Glutamatergic neuron (in vitro differentiated cells): ENCODE measurements around the gene PIK3IP1. TPM values are rescaled to one million over a fixed set of nuclear protein-coding genes. Genes with fewer than 3 reads are reported as not detected.

Source experiments
- DNase-seq: peaks from one replicate; pipeline ENCODE4 v3.0.0; 2022
- H3K27ac Mint-ChIP-seq: one replicate; pipeline ENCODE4 v1.8.0; 2020; ENCODE audit warnings: mild to moderate bottlenecking, mixed read lengths, inconsistent platforms; ENCODE audit not compliant: unreplicated experiment
- H3K27me3 Mint-ChIP-seq: one replicate; pipeline ENCODE4 v1.8.0; 2020; ENCODE audit warnings: mild to moderate bottlenecking, moderate library complexity, mixed read lengths, inconsistent platforms; ENCODE audit not compliant: unreplicated experiment
- H3K36me3 Mint-ChIP-seq: one replicate; pipeline ENCODE4 v1.8.0; 2020; ENCODE audit warnings: mild to moderate bottlenecking, mixed read lengths, inconsistent platforms; ENCODE audit not compliant: unreplicated experiment
- H3K4me1 Mint-ChIP-seq: one replicate; pipeline ENCODE4 v1.8.0; 2020; ENCODE audit warnings: mild to moderate bottlenecking, low read depth, mixed read lengths, inconsistent platforms; ENCODE audit not compliant: unreplicated experiment
- H3K4me3 Mint-ChIP-seq: one replicate; pipeline ENCODE4 v1.8.0; 2020; ENCODE audit warnings: mild to moderate bottlenecking, mixed read lengths, inconsistent platforms; ENCODE audit not compliant: unreplicated experiment
- H3K9me3 Mint-ChIP-seq: one replicate; pipeline ENCODE4 v1.8.0; 2020; ENCODE audit warnings: mild to moderate bottlenecking, moderate library complexity, mixed read lengths, inconsistent platforms; ENCODE audit not compliant: unreplicated experiment
- total RNA-seq: library from RNA; stranded (reverse); fragmentation: NEBNext Ultra II Directional; extraction: Animal tissue kit (Norgen Biotek cat#: 25700); gene quantifications from one replicate; pipeline ENCODE4 v1.2.1, GENCODE V29; 2021; ENCODE audit not compliant: unreplicated experiment
- TF ChIP-seq, protein P1 (sequence below): fragments of 200-600 bp; sonication (generic); IDR thresholded peaks from one replicate; pipeline ENCODE4 v1.5.0; 2021; ENCODE audit not compliant: partially characterized antibody, unreplicated experiment

Gene PIK3IP1
- total RNA-seq, 1 donor from 2014 or later, result 38.8 TPM

GRCh38 chr22:31275576-31275975 lies 16.7 kb downstream of the PIK3IP1 start:
- no peak for DNase-seq
- Mint-ChIP-seq H3K27me3 (peaks cover 3% of the 10 kb centered on the region), H3K4me3 (no peak overlapping the region), H3K9me3 (peaks cover 2% of the 10 kb centered on the region), H3K36me3 (no peaks in the 10 kb centered on the region), H3K27ac (no peak overlapping the region), H3K4me1 (peaks cover 3% of the 10 kb centered on the region)
- TF ChIP-seq, protein P1, sequence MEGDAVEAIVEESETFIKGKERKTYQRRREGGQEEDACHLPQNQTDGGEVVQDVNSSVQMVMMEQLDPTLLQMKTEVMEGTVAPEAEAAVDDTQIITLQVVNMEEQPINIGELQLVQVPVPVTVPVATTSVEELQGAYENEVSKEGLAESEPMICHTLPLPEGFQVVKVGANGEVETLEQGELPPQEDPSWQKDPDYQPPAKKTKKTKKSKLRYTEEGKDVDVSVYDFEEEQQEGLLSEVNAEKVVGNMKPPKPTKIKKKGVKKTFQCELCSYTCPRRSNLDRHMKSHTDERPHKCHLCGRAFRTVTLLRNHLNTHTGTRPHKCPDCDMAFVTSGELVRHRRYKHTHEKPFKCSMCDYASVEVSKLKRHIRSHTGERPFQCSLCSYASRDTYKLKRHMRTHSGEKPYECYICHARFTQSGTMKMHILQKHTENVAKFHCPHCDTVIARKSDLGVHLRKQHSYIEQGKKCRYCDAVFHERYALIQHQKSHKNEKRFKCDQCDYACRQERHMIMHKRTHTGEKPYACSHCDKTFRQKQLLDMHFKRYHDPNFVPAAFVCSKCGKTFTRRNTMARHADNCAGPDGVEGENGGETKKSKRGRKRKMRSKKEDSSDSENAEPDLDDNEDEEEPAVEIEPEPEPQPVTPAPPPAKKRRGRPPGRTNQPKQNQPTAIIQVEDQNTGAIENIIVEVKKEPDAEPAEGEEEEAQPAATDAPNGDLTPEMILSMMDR, result no peak

- TF ChIP-seq, protein P1, result no peak
- Mint-ChIP-seq H3K27me3 (peaks cover 7% of the 10 kb centered on the region), H3K4me3 (no peak overlapping the region), H3K9me3 (peaks cover 2% of the 10 kb centered on the region), H3K36me3 (peaks cover 3% of the 10 kb centered on the region), H3K4me1 (peaks cover 3% of the 10 kb centered on the region), H3K27ac (no peak overlapping the region)
- DNase-seq, result no peak
These were observed 17.3 kb downstream of the PIK3IP1 start for GRCh38 chr22:31275018-31275417.

GRCh38 chr22:31274017-31274416 lies 18.3 kb downstream of the PIK3IP1 start:
- DNase-seq, result no peak
- H3K4me3 Mint-ChIP-seq, result no peak overlapping the region
- TF ChIP-seq, protein P1, result no peak
- H3K27me3 Mint-ChIP-seq, result peaks cover 12% of the 10 kb centered on the region
- H3K9me3 Mint-ChIP-seq, result no peaks in the 10 kb centered on the region
- H3K36me3 Mint-ChIP-seq, result peaks cover 8% of the 10 kb centered on the region
- no peak overlapping the region for H3K27ac Mint-ChIP-seq
- H3K4me1 Mint-ChIP-seq, result peaks cover 3% of the 10 kb centered on the region

- Mint-ChIP-seq H3K9me3 (peaks cover 5% of the 10 kb centered on the region), H3K27ac (peak overlapping the region; percentile 87), H3K4me1 (peaks cover 3% of the 10 kb centered on the region), H3K27me3 (peaks cover 11% of the 10 kb centered on the region), H3K36me3 (peaks cover 8% of the 10 kb centered on the region), H3K4me3 (no peak overlapping the region)
- DNase-seq, result peak; percentile 65
- TF ChIP-seq, protein P1, result peak; percentile 70
These were observed 19.5 kb downstream of the PIK3IP1 start for GRCh38 chr22:31272522-31273446.

DNA sequence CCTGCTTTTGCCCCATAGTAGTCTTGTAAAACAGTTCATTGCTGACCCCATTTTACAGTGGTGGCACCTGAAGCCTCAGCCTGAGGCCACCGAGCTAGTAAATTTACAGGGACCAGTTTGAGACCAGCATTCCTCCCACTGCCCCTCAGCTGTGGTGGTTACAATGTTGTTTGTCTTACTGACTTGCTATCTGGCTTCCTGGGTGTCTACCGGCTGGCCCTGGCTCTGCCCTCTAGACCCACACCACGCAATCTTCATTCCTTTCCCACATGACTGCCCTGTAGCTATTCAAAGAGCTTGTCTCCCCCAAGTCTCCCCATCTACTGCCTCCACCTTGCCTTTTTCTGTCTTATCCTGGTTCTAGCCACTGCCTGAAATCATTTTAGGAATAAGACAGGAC lies 20.8 kb downstream of the PIK3IP1 start:
- TF ChIP-seq, protein P1, result no peak
- H3K4me3 Mint-ChIP-seq, result no peak overlapping the region
- peaks cover 7% of the 10 kb centered on the region for H3K9me3 Mint-ChIP-seq
- H3K27ac Mint-ChIP-seq, result no peak overlapping the region
- peaks cover 14% of the 10 kb centered on the region for H3K36me3 Mint-ChIP-seq
- no peak for DNase-seq
- H3K27me3 Mint-ChIP-seq, result peaks cover 11% of the 10 kb centered on the region
- peaks cover 3% of the 10 kb centered on the region for H3K4me1 Mint-ChIP-seq
